Measurements from ENCODE around the gene ZFYVE21.

GRCh38 chr14:103671911-103672310, 43.7 kb upstream of the ZFYVE21 start:
- TF ChIP-seq CTCF (IDR thresholded peaks at IDR 0.05): no peak
- no peak for TF ChIP-seq POLR2AphosphoS5 (IDR thresholded peaks at IDR 0.05)
- TF ChIP-seq EP300 (IDR thresholded peaks at IDR 0.05): no peak
- no peak for TF ChIP-seq POLR2A (IDR thresholded peaks at IDR 0.05)
